Erythroblast (primary cell): Measurements from ENCODE around the gene NDST4.

Source experiments
- GATA1 ChIP-seq: IDR thresholded peaks from 2 replicates; pipeline ENCODE4 v1.6.1; 2011; ENCODE audit warnings: low read depth, mild to moderate bottlenecking, control low read depth, low read length, moderate library complexity
- POLR2A ChIP-seq: IDR thresholded peaks from 2 replicates; pipeline ENCODE4 v1.6.1; 2011; ENCODE audit warnings: mild to moderate bottlenecking, low read length

GRCh38 chr4:114860786-114861185 is 252.6 kb downstream of the NDST4 start:
- no peak for TF ChIP-seq POLR2A
- no peak for TF ChIP-seq GATA1
